Measurements from ENCODE around the gene POLE2. TPM values are rescaled to one million over a fixed set of nuclear protein-coding genes. Genes with fewer than 3 reads are reported as not detected.

POLE2 gene, protein sequence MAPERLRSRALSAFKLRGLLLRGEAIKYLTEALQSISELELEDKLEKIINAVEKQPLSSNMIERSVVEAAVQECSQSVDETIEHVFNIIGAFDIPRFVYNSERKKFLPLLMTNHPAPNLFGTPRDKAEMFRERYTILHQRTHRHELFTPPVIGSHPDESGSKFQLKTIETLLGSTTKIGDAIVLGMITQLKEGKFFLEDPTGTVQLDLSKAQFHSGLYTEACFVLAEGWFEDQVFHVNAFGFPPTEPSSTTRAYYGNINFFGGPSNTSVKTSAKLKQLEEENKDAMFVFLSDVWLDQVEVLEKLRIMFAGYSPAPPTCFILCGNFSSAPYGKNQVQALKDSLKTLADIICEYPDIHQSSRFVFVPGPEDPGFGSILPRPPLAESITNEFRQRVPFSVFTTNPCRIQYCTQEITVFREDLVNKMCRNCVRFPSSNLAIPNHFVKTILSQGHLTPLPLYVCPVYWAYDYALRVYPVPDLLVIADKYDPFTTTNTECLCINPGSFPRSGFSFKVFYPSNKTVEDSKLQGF
- total RNA-seq (2022; extraction: Qiagen RNA extraction; ENCODE audit: low read depth) = 11.6 to 15.7 TPM (median 14.3 TPM) in 5 replicates

DNA sequence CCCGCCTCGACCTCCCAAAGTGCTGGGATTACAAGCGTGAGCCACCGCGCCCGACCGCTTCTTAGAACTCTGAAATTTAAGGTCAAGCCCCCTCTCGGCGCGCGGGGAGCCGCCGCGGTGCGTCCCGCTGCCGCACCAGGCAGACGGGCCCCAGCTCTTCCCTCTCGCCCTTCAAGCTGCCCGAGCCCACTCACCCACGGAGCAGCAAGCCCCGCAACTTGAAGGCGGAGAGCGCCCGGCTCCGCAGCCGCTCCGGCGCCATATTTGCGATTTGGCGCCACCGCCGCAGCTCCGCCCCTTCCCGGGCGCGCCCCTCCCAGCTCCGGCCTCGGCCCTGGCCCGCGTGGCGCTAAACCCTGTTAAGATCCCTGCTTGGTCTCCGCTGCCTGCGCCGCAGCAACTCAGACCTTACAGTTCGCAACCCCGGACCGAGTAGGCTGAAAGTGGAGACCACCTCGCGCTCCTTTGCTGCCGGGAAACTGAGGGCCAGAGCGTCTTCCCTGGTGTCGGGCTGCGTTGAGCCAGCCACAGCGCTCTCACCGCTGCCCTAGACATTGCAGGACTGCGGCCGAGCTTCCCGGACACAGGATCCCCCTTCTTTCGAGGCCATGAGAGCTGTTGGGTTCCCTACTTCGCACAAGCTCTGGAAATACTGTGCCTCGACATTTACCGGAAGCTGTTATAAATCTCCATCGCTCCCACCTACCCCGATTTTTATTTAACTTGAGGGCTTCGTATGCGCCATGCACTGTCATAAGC is at the start of gene POLE2:
Gene POLE2 (minus strand): TSS at position 273 of the 759 bp plus-strand sequence. CDS start 11 bp downstream, at position 262.

DNA sequence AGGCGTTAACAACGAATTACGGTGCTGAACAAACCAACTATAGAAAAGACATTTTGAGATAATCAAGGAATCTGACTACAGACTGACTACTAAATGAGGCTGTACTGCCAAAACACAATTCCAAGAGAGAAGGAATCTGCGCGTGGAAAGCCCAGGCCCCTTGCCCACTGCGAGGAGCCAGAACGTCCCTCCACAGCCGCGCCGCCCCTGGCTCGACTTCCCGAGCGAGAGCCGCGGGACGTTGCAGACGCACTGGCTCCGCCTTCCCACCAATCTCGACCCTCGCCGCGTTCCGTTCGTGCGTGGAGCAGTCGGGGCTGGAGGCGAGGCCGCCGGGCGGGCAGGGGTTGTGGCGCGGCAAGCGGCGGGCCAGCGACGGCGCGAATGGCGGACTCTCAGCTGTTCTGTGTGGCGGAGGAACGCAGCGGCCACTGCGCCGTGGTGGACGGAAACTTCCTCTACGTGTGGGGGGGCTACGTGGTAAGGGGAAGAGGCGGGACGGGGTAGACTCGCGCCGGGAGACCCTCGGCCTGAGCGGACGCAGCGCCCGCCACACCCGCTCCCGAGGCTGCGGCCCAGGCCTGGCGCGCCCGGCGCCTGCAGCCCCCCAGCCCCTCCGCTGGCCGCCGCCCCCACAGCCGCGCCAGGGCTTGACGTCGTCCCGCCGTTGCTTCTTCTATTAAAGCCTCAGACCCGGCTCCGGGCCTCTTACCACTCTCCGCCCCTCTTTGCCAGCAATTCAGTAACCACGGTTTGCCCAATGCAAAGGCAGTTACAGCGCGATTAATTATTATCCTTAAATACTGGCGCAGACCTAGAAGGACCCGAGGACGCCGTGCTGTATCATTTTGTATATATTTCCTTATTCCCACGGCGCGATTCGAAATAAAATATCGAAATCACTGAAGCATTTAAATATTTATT is 5.1 kb upstream of the POLE2 start, which contains the start of gene KLHDC1:
Gene KLHDC1 (plus strand): TSS at position 310 of the 924 bp plus-strand sequence. CDS start 75 bp downstream, at position 385.

DNA sequence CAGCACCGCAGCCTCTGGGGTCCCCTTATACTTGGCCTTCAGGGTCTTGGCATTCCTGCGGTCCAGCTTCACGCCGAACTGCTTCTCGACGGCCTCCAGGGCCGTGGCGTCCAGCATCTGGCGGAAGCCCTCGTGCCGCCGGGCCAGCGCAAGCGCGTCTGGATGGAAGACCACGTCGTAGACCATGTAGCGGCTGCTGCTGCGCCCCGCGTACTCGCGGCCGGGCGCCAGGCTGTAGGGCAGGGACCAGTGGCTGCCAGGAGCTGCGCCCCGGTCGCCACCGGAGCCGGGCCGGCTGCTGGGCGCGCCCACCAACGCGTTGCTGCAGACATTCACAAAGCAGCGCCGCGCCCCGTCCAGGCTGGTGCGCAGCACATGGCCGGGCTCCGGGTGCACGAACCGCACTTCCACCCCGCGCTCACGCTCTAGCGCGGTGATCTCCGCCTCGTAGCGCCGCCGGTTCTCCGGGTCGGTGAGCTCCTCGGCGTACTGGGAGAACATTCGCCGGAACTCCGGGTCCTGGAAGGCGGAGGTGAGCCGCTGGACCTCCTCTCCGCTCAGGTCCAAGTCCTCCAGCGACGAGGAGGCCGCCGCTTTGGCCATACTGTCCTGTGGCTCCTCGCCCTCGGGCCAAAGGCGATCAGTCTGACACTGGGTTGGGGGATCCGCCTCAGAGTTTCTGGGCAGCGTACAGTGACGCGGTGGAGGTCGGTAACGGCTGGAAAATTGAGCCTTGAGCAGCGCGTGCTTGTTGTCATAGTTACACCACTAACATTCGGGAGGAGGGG is 53.3 kb downstream of the POLE2 start, which contains the start of gene DNAAF2:
Gene DNAAF2 (minus strand): TSS at position 698 of the 788 bp plus-strand sequence. CDS start 95 bp downstream, at position 603.

DNA sequence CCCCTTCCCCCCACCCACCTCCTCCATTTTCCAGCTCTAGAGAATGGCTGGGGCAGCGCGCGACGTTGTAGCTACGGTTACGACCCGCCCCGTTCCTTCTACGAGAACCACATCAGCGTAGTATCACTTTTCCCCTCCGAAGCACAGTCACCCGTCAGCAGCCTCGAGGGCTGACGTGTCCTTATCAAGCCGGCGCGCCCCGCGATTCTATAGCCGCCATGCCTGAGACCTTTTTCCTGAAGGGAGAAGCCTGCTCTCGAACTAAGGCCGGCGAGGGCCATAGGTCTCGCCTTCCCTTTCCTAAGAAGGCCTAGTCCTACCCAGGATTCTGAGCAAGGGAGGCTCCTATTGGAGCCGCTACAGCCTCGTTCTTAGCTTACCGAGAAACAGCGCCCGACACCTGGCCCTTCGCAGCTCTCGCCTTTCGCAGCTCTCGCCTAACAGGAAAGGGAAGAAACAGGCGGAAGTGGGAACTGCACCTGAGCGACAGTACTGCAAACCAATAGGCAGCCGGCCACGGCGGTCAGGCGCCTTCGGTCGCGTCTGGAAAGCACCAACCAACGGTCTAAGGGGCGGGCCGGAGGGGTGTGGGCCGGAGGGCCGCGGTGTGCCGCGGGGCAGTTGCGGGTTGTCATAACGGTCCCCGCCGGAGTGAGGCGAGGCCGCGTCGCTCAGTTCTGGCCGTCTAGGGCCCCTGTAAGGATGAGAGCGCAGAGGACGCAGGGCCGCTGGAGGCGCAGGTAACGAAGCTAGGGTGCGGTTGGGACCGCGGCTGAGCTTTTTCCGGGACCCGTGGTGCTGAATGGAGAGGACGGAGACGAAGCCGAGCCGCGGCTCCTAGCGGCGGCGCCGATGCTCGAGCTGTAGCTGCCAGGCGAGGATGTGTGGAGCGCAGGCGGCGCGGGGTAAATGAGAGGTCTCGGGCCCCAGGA is 67.6 kb downstream of the POLE2 start, which contains the start of the genes MGAT2 and RPL36AL:
Gene MGAT2 (plus strand): TSS at position 618 of the 932 bp plus-strand sequence. CDS start 470 bp downstream, outside the sequence.
Gene RPL36AL (minus strand): TSS at position 445 of the 932 bp plus-strand sequence. CDS start 1,522 bp downstream, outside the sequence.

DNA sequence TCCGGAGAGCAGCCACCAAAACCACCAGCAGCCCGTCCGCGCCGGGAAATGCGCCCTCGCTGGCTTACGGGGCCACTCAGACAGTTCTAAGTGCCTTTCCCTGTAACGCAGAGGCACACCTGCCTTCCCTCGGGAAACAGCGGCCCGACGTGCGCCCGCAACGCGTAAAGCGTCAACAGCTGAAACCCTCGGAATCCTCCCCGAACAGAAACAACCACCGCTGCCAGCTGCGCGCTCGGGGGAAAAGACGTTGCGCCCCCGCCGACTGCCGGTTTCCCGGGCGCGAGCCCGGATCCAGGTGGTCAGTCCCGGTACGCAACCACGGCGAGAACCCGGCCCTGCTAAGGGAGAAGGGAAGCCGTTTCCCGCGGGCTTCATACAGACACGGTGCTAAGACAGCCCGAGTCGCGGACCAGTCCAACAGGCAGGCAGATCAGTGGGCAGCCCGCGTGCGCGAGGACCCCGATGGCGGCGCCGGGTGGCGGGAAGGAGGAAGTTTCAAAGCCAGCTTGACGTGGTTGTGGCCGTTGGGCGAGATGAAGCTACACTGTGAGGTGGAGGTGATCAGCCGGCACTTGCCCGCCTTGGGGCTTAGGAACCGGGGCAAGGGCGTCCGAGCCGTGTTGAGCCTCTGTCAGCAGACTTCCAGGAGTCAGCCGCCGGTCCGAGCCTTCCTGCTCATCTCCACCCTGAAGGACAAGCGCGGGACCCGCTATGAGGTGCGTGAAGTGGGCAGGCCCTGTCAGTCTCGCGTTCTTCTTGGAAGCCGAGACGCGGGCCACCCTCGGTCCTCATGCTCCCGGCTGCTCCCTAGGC is 89.3 kb downstream of the POLE2 start, which contains the start of gene LRR1:
Gene LRR1 (plus strand): TSS at position 456 of the 816 bp plus-strand sequence. CDS start 81 bp downstream, at position 537.

Other genes starting within 250 kb of the POLE2 start
- 4,091 to 5,477 TPM (median 4,625 TPM) in 5 replicates for gene RPS29, start 101.8 kb downstream of the POLE2 start, total RNA-seq (2022; extraction: Qiagen RNA extraction; ENCODE audit: low read depth)
- gene LRR1, start 89.3 kb downstream of the POLE2 start, total RNA-seq (2022; extraction: Qiagen RNA extraction; ENCODE audit: low read depth) = 47.0 to 52.7 TPM (median 51.8 TPM) in 5 replicates
- 397 to 518 TPM (median 440 TPM) in 5 replicates for gene RPL36AL, start 67.6 kb downstream of the POLE2 start, total RNA-seq (2022; extraction: Qiagen RNA extraction; ENCODE audit: low read depth)
- gene MGAT2, start 67.4 kb downstream of the POLE2 start, total RNA-seq (2022; extraction: Qiagen RNA extraction; ENCODE audit: low read depth) = 47.0 to 53.9 TPM (median 50.2 TPM) in 5 replicates
- gene DNAAF2, start 53.0 kb downstream of the POLE2 start, total RNA-seq (2022; extraction: Qiagen RNA extraction; ENCODE audit: low read depth) = 10.5 to 12.3 TPM (median 11.6 TPM) in 5 replicates
- gene KLHDC1, start 4.9 kb upstream of the POLE2 start, total RNA-seq (2022; extraction: Qiagen RNA extraction; ENCODE audit: low read depth) = 0.16 to 0.25 TPM (median 0.21 TPM) in 4 of 5 replicates, not detected in the other
- gene KLHDC2, start 79.9 kb upstream of the POLE2 start, total RNA-seq (2022; extraction: Qiagen RNA extraction; ENCODE audit: low read depth) = 28.6 to 37.9 TPM (median 32.1 TPM) in 5 replicates
- gene NEMF, start 164.6 kb upstream of the POLE2 start, total RNA-seq (2022; extraction: Qiagen RNA extraction; ENCODE audit: low read depth) = 25.1 to 37.2 TPM (median 33.4 TPM) in 5 replicates
- gene ARF6, start 204.9 kb upstream of the POLE2 start, total RNA-seq (2022; extraction: Qiagen RNA extraction; ENCODE audit: low read depth) = 66.5 to 77.1 TPM (median 73.3 TPM) in 5 replicates

All from A549 treated with GW870086 at 1 μM for 4 hours (cell line).